Common myeloid progenitor, CD34-positive (primary cell): ENCODE data around the gene ITGAD.

Experiments
- CTCF ChIA-PET: fragments of 350-600 bp; sonication (Branson Sonifier 250); formaldehyde crosslinking; loops from one replicate; lab custom pipeline; 2021; ENCODE audit warnings: antibody characterized with exemption; lab: Charles Lee
- POLR2A ChIA-PET: fragments of 350-600 bp; sonication (Branson Sonifier 250); formaldehyde crosslinking; loops from one replicate; lab custom pipeline; 2021; ENCODE audit warnings: antibody characterized with exemption; lab: Charles Lee
- DNase-seq, 3 donors: peaks; one replicate each; pipeline versions ENCODE4 v3.0.0 to v3.0.0-alpha.2; 2013
- H3K27ac ChIP-seq, 2 experiments: 1 replicate in 1 of 2; 2 replicates in 1 of 2; pipeline ENCODE4 v1.7.0; 2013; ENCODE audit warnings: inconsistent platforms in 2 of 2, low read length in 2 of 2, mild to moderate bottlenecking in 2 of 2, low read depth in 1 of 2, moderate library complexity in 1 of 2; ENCODE audit not compliant: severe bottlenecking in 2 of 2, insufficient read depth in 1 of 2, poor library complexity in 1 of 2
- H3K27me3 ChIP-seq, 5 experiments: replicated peaks in 2 of 5; 1 replicate in 3 of 5; 2 replicates in 2 of 5; pipeline versions ENCODE4 v1.6.1 to v1.7.0; 2013; ENCODE audit warnings: low read length in 4 of 5, mild to moderate bottlenecking in 2 of 5, moderate library complexity in 2 of 5, inconsistent platforms in 1 of 5; ENCODE audit not compliant: insufficient read depth in 5 of 5, control insufficient read depth in 4 of 5
- H3K36me3 ChIP-seq, 4 experiments: 1 replicate in 2 of 4; 2 replicates in 2 of 4; pipeline versions ENCODE4 v1.6.1 to v1.7.0; 2013; ENCODE audit warnings: low read length in 3 of 4, control low read depth in 1 of 4, mild to moderate bottlenecking in 1 of 4; ENCODE audit not compliant: control insufficient read depth in 4 of 4, insufficient read depth in 4 of 4
- H3K4me1 ChIP-seq, 4 experiments: 1 replicate in 3 of 4; 2 replicates in 1 of 4; pipeline versions ENCODE4 v1.6.1 to v1.7.1; 2013; ENCODE audit warnings: low read length in 3 of 4, mild to moderate bottlenecking in 3 of 4, control low read depth in 1 of 4, inconsistent platforms in 1 of 4, moderate library complexity in 1 of 4; ENCODE audit not compliant: control insufficient read depth in 4 of 4, insufficient read depth in 4 of 4; ENCODE audit errors: control extremely low read depth in 1 of 4
- H3K4me3 ChIP-seq, 7 experiments: 1 replicate in 4 of 7; 2 replicates in 3 of 7; pipeline versions ENCODE4 v1.5.1 to v1.7.0; 2013; ENCODE audit warnings: mild to moderate bottlenecking in 7 of 7, low read length in 6 of 7, moderate library complexity in 6 of 7, inconsistent platforms in 2 of 7, low read depth in 2 of 7, control low read depth in 1 of 7; ENCODE audit not compliant: insufficient read depth in 4 of 7, control insufficient read depth in 1 of 7; ENCODE audit errors: extremely low read depth in 1 of 7
- H3K9me3 ChIP-seq, 5 experiments: 1 replicate in 4 of 5; 2 replicates in 1 of 5; pipeline versions ENCODE4 v1.6.1 to v1.7.1; 2013; ENCODE audit warnings: low read length in 4 of 5, mild to moderate bottlenecking in 2 of 5, inconsistent platforms in 1 of 5, low read depth in 1 of 5, moderate library complexity in 1 of 5; ENCODE audit not compliant: control insufficient read depth in 4 of 5, insufficient read depth in 2 of 5; ENCODE audit errors: control extremely low read depth in 1 of 5
- WGBS: methylation state at CpG from one replicate; pipeline ENCODE4 v1.1.5; 2013; ENCODE audit not compliant: insufficient coverage; 5-methylcytosine and 5-hydroxymethylcytosine counted together

Gene ITGAD

GRCh38 chr16:31428638-31429247, 35.6 kb downstream of the ITGAD start:
- peaks cover 0 to 6% (median 3%) of the 10 kb centered on the region in 4 experiments for H3K4me1 ChIP-seq
- H3K9me3 ChIP-seq, result no peaks in the 10 kb centered on the region
- no peak overlapping the region for H3K4me3 ChIP-seq
- H3K36me3 ChIP-seq, result no peaks in the 10 kb centered on the region
- no peaks in the 10 kb centered on the region for H3K27me3 ChIP-seq
- H3K27ac ChIP-seq, result no peak overlapping the region
- ChIA-PET POLR2A (no interaction called here), CTCF (interaction anchor here (0.7 to 4.2 kb wide), 4 partner anchors 12 to 46 kb away, joined by 3 to 11 read pairs (median 6); partner anchors contain the start of gene ZNF843)
- no peak for DNase-seq
- WGBS, result 100% methylated on average over 5 of the region's 7 CpGs

- H3K4me3 ChIP-seq, result no peak overlapping the region
- no peak overlapping the region for H3K27ac ChIP-seq
- peaks cover 0 to 6% (median 3%) of the 10 kb centered on the region in 4 experiments for H3K4me1 ChIP-seq
- H3K36me3 ChIP-seq, result no peaks in the 10 kb centered on the region
- no peaks in the 10 kb centered on the region for H3K27me3 ChIP-seq
- no peaks in the 10 kb centered on the region for H3K9me3 ChIP-seq
- POLR2A ChIA-PET, result interaction anchor here (0.7 kb wide), 1 partner anchor 22 kb away, joined by 5 read pairs; no protein-coding TSS in a partner anchor
- no CpG with 5 or more reads among the region's 1 CpG for WGBS
- DNase-seq, result no peak
- CTCF ChIA-PET, result interaction anchor here (0.7 to 4.2 kb wide), 3 partner anchors 11 to 31 kb away, joined by 3 to 11 read pairs (median 9); partner anchors contain the start of gene ZNF843
These were observed 36.2 kb downstream of the ITGAD start for GRCh38 chr16:31429314-31429713.

- H3K4me1 ChIP-seq, result peaks cover 0 to 6% (median 3%) of the 10 kb centered on the region in 4 experiments
- H3K27me3 ChIP-seq, result no peaks in the 10 kb centered on the region
- H3K9me3 ChIP-seq, result no peaks in the 10 kb centered on the region
- no peak for DNase-seq
- H3K27ac ChIP-seq, result no peak overlapping the region
- H3K36me3 ChIP-seq, result no peaks in the 10 kb centered on the region
- CTCF ChIA-PET, result interaction anchor here (2.8 to 4.2 kb wide), 2 partner anchors 10 to 13 kb away, joined by 9 to 11 read pairs; partner anchors contain the start of gene ZNF843
- POLR2A ChIA-PET, result interaction anchor here (0.6 to 0.7 kb wide), 3 partner anchors 22 to 272 kb away, joined by 3 to 5 read pairs (median 4); partner anchors contain the start of gene RUSF1
- no peak overlapping the region for H3K4me3 ChIP-seq
- WGBS, result 100% methylated on average over 3 of the region's 3 CpGs
These were observed 36.7 kb downstream of the ITGAD start for GRCh38 chr16:31429796-31430195.

- H3K27ac ChIP-seq, result no peak overlapping the region
- H3K27me3 ChIP-seq, result no peaks in the 10 kb centered on the region
- no peaks in the 10 kb centered on the region for H3K9me3 ChIP-seq
- peaks cover 0 to 6% (median 3%) of the 10 kb centered on the region in 4 experiments for H3K4me1 ChIP-seq
- no peak overlapping the region for H3K4me3 ChIP-seq
- DNase-seq, result no peak
- ChIA-PET POLR2A (interaction anchor here (0.6 to 0.7 kb wide), 2 partner anchors 77 to 273 kb away, joined by 3 to 4 read pairs; partner anchors contain the start of gene RUSF1), CTCF (interaction anchor here (1.3 to 4.2 kb wide), 4 partner anchors 10 to 585 kb away, joined by 3 to 11 read pairs (median 8); partner anchors contain the start of gene ZNF843)
- 96% methylated on average over 4 of the region's 5 CpGs for WGBS
- no peaks in the 10 kb centered on the region for H3K36me3 ChIP-seq
These were observed 37.4 kb downstream of the ITGAD start for GRCh38 chr16:31430380-31431052.

GRCh38 chr16:31435341-31436220, 42.4 kb downstream of the ITGAD start:
- 96% methylated on average over 39 of the region's 47 CpGs for WGBS
- DNase-seq, result no peak
- POLR2A ChIA-PET, result no interaction called here

GRCh38 chr16:31436221-31437045, 43.3 kb downstream of the ITGAD start:
- POLR2A ChIA-PET, result no interaction called here
- no peaks in the 10 kb centered on the region for H3K4me1 ChIP-seq
- H3K4me3 ChIP-seq, result no peak overlapping the region
- H3K9me3 ChIP-seq, result no peaks in the 10 kb centered on the region
- WGBS, result 99% methylated on average over 44 of the region's 44 CpGs
- no peak for DNase-seq
- H3K36me3 ChIP-seq, result no peaks in the 10 kb centered on the region
- no peaks in the 10 kb centered on the region for H3K27me3 ChIP-seq
- H3K27ac ChIP-seq, result no peak overlapping the region
- CTCF ChIA-PET, result no interaction called here

More at GRCh38 chr16:31435341-31436220, 42.4 kb downstream of the ITGAD start:
- no peak overlapping the region for H3K27ac ChIP-seq
- no peaks in the 10 kb centered on the region for H3K27me3 ChIP-seq
- CTCF ChIA-PET, result no interaction called here
- no peaks in the 10 kb centered on the region for H3K36me3 ChIP-seq
- H3K4me1 ChIP-seq, result no peaks in the 10 kb centered on the region
- no peak overlapping the region for H3K4me3 ChIP-seq
- H3K9me3 ChIP-seq, result no peaks in the 10 kb centered on the region
